HG03575 (cell line): ENCODE results near the gene ITCH.
"Not testable (repeated sequence)": the region's sequence is repeated elsewhere in the genome, so short reads cannot be mapped to it uniquely, and the experiment has no call there.

Experiments used
- ATAC-seq: cut with Tn5 transposase; IDR thresholded peaks from one replicate; pipeline ENCODE4 v1.9.1; 2021; ENCODE audit not compliant: unreplicated experiment, insufficient number of reproducible peaks, low FRiP score; ENCODE audit errors: extremely low read depth

ITCH gene

DNA sequence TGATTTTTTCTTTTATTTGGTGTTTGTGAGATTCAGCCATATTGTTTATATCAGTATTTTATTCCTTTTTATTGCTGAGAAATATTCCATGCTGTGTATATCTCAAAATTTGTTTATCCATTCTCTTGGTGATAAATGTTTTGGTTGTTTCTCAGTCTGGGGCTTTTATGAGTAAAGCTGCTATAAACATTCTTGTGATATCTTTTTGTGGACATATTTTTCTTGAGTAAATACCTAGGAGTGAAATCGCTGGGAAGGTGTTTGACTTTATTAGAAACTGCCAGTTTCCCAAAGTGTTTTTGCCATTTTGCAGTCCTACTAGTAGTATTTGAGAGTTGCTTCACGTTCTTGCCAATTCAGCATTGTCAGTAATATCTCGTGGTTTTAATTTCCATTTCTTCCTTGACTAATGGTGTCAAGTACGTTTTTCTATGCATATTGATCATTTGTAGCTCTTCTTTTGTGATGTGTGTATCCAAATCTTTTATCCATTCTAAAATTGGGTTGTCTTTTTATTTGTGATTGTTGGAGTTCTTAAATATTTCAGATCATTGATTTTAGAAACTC lies 122.1 kb downstream of the ITCH start:
- ATAC-seq = no peak

DNA sequence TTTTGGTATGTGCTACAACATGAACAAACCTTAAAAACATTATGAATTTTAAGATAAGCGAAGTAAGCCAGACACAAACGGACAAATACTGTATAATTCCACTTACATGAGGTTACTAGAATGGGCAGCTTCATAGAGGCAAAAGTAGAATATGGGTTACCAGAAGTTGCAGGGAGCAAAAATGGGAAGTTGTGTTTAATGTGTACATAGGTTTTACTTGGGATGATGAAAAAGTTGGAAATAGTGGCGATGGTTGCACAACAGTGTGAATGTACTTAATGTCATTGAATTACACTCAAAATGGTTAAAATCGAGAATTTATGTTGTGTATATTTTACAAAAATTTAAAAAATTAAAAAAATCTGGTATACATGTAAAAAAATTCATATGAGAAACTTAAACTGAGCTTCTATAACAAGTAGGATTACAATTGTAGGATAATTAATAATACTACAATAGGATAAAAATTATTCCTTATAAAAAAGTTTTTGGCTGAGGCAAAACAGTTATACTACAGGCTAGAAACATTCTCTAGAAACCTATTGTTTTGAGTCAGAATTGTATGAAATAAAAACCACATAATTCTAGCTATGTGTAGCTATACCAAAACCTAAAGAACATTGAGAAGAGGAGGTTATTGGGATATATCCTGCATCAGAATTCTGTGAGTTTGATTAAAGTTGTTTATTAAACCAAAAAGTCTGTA lies 128.3 kb downstream of the ITCH start:
- no peak for ATAC-seq

DNA sequence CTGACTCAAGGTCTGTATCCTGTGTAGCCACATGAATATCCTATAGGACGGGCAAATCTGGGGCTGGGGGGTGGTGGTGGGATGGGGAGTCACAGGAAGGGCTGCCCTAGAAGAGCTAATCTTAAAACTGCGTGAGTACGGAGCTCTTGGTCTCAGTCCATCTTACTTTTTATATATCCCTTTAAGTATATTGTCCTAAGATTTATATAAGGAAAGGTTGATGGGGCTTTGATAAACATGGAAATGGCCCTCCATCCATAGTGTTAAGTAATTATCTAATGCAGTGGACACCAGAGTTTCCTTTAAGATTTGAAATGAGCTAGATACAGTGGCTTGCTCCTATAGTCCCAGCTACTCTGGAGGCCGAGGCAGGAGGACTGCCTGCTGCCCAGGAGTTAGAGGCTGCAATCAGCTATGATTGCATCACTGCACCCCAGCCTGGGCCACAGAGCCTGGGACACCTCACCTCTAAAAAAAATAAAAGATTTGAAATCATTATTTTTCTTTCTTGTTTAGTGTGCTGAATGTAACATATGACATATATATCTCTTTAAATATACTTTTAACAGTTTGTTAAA lies 128.9 kb downstream of the ITCH start:
- ATAC-seq = no peak

DNA sequence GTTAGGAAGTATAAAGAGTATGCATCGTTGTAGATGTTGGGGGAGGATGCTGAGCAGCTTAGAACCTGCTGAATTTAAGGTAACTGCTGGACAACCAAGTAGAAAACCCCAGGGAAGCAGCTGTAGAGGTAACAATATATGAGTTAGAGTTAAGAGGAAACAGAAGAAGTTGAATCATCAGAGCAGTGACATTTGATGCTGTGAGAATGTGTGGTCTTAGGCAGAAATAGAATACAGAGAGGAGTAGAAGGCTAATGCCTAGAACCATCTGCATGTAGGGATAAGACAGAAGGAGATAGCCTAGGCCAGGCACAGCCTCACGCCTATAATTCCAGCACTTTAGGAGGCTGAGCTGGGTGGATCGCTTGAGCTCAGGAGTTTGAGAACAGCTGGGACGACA lies 130.6 kb downstream of the ITCH start:
- no peak for ATAC-seq

DNA sequence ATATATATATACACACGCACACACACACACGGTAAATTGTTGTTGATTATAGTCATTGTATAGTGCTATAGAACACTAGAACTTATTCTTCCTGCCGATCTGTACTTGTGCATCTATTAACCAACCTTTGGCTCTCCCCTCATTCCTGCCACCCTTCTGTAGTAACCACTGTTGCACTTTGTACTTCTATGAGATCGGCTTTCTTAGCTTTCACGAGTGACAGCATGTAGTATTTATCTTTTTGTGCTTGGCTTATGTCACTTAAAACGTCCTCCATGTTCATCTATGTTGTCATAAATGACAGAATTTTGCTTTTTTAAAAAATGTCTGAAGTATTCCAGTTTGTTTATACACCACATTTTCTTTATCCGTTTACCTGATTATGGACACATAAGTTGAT lies 132.2 kb downstream of the ITCH start:
- ATAC-seq = no peak

DNA sequence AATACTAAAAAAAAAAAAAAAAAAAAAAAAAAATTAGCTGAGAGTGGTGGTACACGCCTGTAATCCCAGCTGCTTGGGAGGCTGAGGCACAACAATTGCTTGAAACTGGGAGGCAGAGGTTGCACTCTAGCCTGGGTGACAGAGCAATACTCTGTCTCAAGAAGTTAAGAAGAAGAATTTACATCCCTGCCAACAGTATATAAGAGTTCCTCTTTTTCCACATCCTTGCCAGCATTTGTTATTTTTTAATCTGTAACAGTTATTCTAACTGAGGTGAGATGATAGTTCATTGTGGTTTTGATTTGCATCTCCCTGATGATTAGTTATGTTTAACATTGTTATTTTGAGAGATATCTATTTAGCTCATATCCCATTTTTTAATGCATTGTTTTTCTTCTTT lies 132.8 kb downstream of the ITCH start:
- ATAC-seq = no peak

DNA sequence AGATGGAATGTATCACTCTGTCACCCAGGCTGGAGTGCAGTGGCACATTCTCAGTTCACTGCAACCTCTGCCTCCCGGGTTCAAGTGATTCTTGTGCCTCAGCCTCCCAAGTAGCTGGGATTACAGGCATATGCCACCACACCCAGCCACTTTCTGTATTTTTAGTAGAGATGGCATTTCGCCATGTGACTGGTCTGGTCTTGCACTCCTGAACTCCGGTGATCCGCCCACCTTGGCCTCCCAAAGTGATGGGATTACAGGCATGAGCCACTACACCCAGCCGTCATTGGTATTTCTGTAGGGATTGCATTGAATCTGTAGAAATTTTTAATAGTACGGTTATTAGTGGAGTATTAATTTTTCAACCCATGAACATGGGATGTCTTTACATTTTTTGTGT lies 134.5 kb downstream of the ITCH start:
- not testable (repeated sequence) for ATAC-seq

DNA sequence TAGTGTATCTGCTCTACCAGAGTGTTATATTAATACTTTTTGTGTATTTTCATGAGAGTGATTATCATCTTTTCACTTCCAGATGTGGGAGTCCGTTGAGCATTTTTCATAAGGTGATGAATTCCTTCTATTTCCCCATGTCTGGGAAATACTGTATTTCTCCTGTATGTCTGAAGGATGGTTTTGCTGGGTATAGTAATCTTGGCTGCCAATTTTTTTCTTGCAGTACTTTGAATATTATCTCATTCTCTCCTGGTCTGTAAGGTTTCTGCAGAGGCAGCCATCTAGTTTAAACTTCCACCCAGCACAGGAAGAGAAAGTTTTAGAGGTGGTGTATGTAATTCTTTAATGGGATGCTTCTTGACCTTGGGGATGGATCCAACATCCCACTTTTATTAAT lies 137.8 kb downstream of the ITCH start:
- no peak for ATAC-seq

DNA sequence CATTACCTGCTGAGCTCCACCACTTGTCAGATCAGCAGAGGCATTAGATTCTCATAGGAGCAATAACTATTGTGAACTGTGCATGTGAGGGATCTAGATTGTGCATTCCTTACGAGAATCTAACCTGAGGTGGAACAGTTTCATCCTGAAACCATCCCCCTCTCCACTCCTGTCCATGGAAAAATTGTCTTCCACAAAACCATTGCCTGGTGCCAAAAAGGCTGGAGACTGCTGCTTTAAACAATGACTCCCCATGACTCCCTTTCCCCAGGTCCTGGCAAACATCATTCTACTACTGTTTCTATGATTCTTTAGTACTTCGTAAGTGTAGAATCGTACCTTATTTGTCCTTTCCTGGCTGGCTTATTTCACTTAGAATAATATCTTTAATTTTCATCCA lies 143.4 kb downstream of the ITCH start:
- no peak for ATAC-seq

DNA sequence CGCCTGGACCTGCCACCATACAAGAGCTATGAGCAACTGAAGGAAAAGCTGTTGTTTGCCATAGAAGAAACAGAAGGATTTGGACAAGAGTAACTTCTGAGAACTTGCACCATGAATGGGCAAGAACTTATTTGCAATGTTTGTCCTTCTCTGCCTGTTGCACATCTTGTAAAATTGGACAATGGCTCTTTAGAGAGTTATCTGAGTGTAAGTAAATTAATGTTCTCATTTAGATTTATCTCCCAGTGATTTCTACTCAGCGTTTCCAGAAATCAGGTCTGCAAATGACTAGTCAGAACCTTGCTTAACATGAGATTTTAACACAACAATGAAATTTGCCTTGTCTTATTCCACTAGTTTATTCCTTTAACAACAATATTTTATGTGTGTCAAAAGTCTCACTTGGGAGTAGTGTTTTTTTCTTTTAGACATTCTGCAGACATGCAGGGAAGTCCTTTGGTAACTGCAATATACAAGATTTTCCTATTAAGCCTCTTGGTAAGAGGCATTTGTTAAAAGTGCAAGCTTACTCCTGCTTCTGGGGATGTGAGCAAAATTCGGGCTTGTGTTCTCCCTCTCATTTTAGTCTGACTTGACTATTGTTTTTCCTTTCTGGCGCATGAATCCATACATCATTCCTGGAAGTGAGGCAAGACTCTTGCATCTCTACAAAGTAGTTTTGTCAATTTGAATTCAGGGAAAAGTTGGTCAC lies 144.8 kb downstream of the ITCH start:
- no peak for ATAC-seq

DNA sequence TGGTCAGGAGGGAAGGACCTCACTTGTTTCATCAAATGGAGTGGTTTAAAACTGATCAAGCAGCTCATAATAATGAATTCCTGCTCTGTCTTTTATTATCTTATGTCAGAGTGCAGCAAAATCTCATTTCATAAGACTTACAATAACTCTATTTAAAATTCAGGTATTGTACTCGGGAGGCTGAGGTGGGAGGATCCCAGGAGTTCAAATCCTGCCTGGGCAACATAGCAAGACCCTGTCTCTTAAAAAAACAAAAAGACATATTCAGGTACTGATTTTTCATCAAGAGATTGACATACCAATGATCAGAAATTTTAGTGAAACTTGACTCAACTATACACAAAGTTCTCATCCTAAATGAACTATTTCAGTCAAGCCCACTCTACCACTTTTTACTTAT lies 147.5 kb downstream of the ITCH start:
- ATAC-seq = no peak

DNA sequence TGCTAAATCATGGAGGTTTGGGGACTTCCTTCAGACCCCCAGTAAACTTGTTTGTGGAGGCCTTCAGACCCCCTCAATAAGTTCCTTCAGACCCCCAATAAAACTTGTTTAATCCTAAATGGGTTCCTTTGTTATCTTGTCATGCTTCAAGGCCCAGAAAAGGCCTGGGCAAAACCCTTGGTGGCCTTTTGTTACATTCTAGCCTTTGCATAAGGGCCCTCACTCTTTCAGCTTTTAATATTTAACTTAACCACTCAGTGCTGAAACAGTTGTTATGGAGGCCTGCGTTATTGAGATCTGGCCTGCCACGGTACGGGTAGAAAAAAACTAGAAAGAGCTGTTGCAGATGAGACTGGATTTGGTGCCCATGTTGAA lies 148.8 kb downstream of the ITCH start:
- no peak for ATAC-seq

DNA sequence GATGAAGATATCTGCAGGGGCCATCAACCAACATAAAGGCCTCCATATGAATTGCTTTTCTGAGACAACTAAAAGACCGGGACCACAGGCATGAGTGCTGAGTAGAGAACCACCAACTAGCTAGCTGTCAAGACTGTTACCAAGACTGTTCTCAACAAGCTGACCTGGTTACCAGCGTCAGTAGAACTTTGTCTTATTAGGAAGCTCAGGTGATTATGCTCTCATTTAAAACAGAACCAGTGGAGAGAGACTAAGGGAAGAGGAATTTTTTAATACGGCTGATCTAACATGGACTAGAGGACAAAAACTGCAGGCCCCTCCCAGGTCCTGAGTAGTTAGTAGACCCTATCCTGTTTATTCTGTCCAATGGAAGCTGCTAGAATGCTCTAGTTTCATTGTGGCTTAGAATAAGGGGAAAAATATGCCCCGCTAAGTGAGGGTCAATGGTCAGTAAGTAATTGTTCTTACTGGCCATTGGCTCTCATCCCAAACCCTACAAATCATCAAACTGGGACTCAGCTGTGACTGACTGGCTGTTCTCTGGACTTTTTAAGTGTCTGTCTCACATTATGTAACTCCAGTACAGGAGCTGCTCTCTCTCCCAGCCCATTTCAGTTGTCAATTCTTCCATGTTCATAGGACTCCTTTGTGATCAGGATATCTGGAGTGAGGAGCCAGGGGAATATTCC lies 149.3 kb downstream of the ITCH start:
- ATAC-seq = no peak

DNA sequence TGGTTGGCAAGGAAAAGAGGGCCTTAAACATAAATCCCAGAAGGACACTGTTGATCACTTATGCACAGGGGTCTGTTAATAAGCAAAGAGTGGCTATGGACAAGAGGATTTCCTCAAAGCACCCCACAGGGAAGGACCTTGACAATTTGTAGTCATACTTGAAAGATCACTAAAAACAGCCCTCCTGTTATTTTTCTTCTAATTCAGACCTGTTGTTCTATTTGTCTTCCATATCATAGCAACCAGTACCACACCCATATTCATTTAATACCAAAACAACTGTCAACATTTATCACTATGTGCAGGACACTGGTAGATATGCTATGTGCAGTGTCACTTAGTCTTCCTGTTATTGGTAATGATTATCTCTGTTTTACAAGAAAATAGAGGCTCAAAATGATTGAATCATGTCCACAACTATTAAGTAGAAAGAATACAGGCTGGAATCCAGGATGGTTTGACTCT lies 149.9 kb downstream of the ITCH start:
- ATAC-seq = no peak

DNA sequence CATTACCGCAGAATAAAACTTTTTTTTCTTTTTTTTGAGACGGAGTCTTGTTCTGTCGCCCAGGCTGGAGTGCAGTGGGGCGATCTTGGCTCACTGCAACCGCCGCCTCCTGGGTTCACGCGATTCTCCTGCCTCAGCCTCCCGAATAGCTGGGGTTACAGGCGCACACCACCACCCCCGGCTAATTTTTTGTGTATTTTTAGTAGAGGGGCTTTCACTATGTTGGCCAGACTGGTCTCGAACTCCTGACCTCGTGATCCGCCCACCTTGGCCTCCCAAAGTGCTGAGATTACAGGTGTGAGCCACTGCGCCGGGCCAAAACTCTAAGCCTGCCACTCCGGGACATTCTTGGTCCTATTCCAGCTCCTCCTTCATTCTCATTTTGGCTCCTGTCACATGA lies 151.0 kb downstream of the ITCH start:
- ATAC-seq = not testable (repeated sequence)

DNA sequence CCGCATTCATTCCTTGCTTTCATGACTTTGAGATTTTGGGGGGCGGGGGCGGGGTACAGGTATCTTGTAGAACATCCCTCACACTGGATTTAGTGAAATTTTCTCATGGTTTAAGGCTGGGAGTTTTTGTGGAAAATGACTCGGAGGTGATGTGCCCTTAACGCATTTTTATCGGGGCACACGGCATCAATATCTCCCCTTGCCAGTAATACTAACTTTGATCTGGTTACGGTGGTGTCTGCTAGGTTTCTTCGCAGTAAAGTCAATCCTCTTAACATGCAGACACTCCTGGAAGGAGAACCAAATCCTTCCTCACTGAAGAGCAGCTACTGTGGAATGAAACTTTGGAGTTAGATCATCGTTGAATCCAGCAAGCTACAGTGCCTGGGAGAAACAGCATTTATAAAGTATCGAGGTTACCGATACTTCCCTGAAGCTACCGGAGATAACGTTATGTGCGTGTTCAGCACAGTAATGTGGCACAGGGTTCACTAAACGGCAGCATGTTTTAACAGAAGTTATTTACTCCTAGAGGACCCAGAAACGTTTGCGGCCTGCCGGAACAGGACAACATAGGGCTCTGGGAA lies 151.9 kb downstream of the ITCH start:
- ATAC-seq = no peak

DNA sequence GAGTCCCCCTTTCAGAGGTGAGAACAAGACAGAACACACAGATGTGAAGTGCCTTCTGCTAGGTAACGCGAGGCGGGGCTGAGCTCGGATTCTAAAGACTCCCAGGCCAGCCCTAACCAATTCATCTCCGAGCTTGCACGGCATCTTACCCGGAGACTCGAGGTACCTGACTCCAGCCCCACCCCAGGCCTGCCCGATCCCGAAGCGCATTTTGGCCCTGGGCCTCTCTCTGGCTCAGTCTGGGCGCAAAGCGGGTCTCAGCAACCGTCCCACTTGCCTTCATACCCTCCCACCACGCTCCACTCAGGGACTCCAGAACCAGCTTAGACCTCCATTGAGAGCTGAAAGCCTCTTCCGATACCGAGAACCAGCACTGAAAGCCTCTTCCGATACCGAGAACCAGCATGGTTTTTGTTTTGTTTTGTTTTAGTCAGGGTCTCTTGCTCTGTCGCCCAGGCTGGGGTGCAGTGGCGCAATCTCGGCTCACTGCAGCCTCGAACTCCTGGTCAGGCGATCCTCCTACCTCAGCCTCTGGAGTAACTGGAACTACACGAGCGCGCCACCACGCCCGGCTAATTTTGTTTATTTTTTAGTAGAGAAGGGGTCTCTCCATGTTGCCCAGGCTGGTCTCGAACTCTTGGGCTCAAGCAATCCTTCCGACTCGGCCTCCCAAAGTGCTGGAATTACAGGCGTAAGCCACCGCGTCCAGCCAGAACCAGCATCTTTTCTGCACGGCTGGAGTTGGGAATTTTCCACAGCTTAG lies 152.6 kb downstream of the ITCH start:
- ATAC-seq = no peak

DNA sequence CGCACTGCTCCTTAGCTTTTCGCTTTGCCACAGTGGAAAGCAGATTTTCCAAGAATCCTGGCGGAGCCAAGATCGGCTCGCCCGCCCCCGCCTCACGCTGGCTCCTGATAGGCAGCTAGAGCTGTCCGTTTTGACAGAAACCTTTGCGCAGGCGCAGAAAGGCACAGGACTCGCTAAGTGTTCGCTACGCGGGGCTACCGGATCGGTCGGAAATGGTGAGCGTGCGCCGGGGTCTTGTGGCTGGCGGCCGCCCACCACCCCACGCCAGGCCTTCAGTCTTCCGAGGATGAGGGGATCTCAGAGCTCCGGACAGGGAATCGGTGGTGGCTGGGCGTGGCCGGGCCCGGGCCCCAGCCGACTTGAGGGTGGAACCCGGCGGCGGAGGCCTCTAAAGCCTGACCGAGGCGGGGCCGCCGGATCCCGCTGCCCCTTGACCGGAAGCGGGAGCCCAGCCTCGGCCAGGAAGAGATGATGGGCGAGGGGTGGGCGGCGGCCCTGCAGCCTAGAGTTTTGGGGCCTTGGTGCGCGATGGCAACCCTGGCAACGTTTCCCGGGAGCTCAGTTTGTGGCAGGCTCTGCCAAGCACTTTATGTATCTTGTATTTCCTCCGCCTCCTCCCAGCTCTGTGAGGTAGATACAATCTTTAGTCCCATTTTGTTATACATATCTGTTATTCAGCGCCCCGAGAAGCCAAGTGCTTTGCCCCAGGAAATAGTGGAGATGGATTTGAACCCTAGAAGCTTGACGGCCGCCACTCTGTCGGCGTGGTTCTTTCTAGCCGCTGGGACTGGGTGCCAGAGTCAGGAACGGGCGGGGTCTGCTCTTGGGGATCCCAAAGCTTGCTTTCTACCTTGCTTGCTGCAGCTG lies 153.4 kb downstream of the ITCH start, which contains the start of gene DYNLRB1:
Gene DYNLRB1 (plus strand): TSS at position 176 of the 867 bp plus-strand sequence. CDS start 37 bp downstream, at position 213.
- no peak for ATAC-seq
